Measurements from ENCODE around the gene AKAP10.
"Not testable (repeated sequence)": the region's sequence is repeated elsewhere in the genome, so short reads cannot be mapped to it uniquely, and the experiment has no call there.

Gene AKAP10, protein sequence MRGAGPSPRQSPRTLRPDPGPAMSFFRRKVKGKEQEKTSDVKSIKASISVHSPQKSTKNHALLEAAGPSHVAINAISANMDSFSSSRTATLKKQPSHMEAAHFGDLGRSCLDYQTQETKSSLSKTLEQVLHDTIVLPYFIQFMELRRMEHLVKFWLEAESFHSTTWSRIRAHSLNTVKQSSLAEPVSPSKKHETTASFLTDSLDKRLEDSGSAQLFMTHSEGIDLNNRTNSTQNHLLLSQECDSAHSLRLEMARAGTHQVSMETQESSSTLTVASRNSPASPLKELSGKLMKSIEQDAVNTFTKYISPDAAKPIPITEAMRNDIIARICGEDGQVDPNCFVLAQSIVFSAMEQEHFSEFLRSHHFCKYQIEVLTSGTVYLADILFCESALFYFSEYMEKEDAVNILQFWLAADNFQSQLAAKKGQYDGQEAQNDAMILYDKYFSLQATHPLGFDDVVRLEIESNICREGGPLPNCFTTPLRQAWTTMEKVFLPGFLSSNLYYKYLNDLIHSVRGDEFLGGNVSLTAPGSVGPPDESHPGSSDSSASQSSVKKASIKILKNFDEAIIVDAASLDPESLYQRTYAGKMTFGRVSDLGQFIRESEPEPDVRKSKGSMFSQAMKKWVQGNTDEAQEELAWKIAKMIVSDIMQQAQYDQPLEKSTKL

DNA sequence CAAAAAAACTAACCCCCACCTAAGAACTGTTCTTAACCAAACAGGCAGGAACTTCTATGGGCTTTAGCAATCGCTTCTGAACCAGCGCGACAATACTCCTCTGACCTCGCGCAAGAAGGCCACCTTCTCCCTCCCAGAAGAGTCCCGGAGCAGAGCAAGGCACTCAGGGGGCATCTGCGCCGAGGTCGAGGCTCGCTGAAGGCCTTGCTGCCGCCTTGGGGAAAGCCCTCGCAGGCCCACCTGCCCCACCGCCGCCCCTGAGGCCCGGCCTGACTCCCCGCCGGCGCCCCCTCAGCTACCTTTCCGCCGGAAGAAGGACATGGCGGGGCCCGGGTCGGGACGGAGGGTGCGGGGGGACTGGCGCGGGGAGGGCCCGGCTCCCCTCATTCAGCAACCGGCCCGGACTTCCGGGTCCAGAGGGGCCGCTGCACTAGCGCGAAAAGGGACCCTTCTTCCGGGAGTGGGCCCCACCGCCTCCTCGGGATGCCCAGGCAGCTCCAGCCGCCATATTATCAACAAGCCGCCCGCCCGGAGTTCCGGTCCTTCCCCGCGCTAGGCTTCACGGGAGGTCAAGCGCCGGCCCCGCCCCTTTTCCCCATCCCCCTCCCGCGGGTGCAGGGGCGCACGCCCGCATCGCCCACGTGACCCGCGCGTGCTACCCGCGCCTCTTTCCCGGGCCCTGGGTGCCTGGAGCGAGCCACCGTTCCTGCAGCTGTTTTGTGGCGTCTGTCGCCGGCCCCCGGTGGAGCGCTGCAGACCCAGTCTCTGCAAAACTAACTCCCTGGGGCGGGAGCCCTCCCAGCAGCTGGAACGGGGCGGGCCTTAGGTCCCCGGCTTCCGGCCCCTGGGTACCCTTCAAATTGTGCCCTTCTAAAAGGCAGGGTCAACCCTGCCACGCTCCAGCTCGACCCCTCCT, at the start of gene AKAP10:
TSS of gene AKAP10 (minus strand) at position 536 of the 916 bp plus-strand sequence. CDS start at position 387, 149 bp downstream.
- DNase-seq = peak; percentile 72

DNA sequence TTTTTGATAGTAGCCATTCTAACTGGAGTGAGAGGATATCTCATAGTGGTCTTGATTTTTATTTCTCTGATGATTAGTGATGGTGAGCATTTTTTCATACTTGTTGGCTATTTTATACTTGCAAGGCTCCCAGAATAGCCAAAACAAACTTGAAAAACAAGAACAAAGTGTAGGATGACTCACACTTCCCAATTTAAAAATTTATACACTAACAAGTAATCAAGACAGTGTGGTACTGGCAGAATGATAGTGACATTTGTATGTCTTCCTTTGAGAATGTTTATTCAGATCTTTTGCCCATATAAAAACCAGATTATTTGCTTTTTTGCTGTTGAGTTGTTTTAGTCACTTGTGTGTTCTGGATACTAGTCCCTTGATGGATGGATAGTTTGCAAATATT, 49.3 kb upstream of the AKAP10 start:
- no peak for DNase-seq

- no peak for DNase-seq
Observed at GRCh38 chr17:20022701-20023100, 45.1 kb upstream of the AKAP10 start.

- not testable (repeated sequence) for DNase-seq
Observed at GRCh38 chr17:20016475-20016992, 38.9 kb upstream of the AKAP10 start.

GRCh38 chr17:20012017-20012536, 34.4 kb upstream of the AKAP10 start:
- no peak for DNase-seq

DNA sequence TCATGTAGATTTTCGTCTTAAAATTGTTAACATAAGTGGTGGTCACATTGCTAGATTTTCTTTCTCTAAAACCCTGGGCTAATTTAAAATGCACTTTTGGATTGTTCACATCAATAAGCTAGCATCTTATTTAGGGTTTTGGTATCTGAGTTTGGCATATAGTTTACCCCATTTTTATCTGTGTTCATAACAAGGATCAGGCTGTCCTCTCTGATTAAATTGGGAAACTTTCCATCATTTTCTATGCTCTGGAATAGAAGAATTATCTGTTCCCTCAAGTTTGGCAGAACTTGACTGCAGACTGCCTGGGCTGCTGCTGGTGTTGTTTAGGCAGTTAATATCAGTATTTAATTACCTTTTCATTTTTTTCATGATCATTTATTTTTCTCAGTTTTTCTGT, 33.3 kb upstream of the AKAP10 start:
- DNase-seq = no peak

DNA sequence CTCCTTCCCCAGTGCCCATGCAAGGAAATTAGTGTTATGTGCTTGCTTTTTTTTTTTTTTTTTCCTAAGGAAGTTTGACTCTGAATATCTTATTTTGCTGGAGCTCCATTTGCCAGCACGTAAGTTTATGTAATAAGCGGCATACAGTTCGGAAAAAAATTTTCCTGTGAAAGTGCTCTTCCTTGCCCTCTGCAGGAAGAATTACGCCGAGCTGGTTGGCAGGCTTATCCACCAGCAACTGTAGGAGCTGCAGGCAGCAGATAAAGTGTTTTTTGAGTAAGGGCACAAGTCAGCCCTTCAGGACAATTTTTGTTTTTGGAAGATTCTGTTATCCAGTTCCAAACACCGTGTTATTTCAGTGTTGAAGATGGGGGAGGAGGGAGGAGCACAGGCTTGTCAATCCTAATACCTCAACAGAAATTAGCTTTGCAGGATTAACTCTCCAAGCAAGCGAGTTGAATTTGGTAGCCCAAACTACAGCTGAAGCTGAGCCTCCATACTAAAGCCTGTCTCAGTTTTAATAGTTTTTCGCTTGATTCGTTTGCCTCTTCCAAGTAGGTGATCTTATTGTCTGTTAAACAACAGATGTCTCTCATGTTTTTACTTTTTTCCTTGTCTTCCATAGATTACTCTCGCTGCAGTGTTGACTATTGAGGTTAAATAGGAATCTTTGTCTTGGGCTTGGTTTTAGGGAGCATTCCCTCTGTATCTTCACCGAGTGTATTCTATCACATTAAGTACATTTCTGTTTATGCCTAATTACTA, 32.7 kb upstream of the AKAP10 start:
- DNase-seq = peak; percentile 32

GRCh38 chr17:20009302-20010098, 31.9 kb upstream of the AKAP10 start, which contains the start of gene SPECC1:
Gene SPECC1 (plus strand): TSS chr17:20009359. CDS start chr17:20096652, 87,293 bp downstream.
- peak; percentile 51 for DNase-seq

DNA sequence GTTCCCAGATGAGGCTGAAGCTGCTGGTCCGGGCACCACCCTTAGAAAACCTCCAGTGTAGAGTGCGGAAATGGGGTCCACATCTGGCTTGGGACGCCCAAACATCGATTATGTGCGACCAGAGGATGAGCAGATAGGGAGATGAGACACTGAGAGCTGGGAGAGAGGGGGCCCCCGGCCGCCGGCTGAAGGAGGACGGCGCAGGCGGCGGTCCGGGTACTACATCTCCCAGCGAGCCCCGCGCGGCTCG, 31.3 kb upstream of the AKAP10 start:
- no peak for DNase-seq

DNA sequence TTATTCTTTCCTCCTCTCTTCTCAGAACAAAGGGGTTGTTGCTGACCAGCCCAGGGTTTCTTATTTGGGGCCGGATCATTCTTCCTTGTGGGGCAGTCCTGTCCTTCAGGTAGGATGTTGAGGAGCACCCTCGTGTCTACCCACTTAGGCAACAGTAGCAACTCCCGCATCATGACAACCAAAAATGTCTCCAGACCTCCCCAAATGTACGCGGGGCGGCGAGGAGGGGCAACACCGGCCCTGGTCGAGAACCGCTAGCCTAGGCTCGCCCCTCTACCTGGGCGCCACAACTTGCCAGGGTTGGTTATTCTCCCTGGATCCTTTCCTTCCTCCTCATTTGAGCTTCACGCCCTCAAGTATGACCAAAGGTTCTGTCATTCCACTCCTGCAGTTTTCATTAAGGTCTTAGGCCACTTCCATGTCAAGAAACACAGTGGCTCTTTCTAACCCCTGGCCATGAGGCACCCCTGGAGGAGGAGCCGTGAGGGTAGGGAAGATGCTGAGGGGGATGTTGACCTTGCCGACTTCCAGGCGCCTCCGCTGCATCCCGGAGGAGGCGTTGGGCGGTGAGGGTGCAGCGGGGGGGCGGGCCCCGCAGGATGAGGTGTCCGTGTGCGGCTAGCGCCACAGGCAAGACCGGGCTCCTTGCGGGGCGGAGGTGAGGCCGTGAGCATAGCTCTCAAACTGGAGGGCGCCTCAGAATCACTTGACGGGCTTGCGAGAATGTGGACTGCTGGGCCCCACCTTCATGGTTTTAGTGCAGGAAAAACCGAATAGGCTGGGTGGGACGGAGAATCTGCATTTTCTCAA, 30.8 kb upstream of the AKAP10 start:
- no peak for DNase-seq

- no peak for DNase-seq
Observed at GRCh38 chr17:19996502-19996901, 18.9 kb upstream of the AKAP10 start.

- no peak for DNase-seq
Observed at GRCh38 chr17:19996086-19996485, 18.5 kb upstream of the AKAP10 start.

DNA sequence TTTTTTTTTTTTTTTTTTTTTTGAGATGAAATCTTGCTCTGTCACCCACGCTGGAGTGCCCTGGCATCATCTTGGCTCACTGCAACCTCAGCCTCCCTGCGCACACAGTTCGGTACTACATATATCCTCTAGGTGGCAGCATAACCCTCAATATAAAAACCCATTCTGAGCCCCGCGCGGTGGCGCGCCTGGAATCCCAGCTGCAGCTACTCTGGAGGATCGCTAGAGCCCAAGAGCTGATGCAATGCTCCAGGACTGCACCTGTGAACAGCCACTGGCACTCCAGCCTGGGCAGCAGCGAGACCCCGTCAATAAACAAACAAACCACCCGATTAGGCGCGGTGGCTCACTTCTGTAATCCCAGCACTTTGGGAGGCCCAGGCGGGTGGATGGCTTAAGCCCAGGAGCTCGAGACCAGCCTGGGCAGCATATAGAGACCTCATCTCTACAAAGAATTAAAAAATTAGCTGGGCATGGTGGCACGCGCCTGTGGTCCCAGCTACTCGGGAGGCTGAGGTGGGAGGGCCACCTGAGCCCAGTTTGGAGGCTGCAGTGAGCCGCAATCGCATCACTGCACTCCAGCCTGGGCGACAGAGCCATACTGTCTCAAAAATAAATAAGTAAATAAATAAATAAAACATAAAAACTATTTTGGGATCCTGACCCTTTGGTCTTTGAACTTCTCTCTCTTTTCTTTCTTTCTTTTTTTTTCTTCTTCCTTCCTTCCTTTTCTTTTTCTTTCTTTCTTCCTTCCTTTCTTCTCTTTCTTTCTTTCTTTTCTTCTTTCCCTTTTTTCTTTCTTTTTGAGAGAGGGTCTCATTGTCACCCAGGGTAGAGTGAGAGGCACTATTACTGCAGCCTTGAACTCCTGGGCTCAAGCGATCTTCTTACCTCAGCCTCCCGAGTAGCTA, 15.4 kb upstream of the AKAP10 start:
- DNase-seq = peak; percentile 76

- DNase-seq = no peak
Observed at GRCh38 chr17:19991252-19991885, 13.7 kb upstream of the AKAP10 start.

DNA sequence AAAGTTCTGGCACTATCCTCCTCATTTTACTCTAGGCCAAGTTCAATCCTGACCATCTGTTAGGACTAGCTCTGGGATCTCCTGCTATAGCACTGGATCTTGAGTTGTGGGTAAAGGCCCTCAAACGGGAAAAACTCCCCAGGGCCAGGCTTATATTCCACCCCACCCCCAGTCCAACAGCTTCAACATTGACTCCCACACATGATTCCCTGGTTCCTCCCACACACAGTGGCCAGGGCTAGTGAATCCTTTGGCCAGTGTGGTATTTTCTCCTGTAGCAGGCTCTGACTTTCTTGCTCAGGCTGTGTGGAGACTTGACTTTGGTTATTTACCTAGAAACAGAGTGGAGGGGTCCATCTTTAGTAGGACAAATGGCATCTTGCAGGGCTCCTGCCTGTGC, 10.3 kb upstream of the AKAP10 start:
- no peak for DNase-seq

- DNase-seq = no peak
Observed at GRCh38 chr17:19986941-19987861, 9.6 kb upstream of the AKAP10 start.

DNA sequence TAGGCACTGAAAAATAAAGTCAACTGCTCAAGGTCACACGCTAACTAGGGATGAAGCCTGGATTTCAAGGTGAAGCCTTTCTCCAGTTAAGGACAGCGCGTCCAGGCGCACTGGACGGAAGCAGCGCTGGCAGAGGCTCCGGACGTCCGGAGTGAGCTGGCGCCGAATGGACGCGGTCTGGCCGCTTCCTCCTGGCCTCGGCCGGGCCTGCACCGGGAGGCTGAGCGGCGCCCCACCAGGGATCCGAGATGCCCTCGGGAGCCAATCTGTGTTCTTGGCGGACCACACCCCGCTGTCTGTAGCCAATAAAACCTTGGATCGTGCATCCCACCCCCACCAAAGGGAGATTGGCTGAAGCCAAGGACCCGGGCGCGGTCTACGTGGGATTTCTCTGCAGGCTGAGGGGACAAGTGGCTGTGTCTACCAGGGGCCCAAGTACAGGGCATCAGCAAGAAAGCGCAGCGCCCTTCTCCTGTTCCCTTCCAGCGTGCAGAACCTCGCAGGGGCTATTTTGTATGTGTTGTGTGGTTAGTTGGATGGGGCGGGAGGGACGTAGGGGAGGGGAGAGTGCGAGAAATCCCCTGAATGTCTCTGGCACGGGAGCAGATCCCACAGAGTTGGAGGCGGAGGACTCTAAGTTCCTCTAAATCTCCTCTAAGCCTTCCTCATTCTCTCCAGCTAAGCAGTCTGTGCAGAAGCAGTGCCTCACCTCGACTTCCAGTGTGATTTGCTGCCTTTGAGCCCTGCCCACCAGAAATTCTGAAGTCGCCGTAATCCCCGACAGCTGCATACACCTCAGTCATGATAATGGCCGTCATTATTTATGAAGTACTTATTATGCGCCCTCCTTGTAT, 2.5 kb upstream of the AKAP10 start:
- no peak for DNase-seq

All from NCI-H2029 (cell line).